Central memory CD8-positive, alpha-beta T cell (primary cell): ENCODE measurements around the gene MRPS34.

ENCODE experiments used
- ATAC-seq: fragments of 150-1000 bp; cut with Tn5 transposase; replicated peaks from 2 replicates; pipeline ENCODE4 v1.10.0; 2022; ENCODE audit warnings: mild to moderate bottlenecking, moderate FRiP score, moderate number of reproducible peaks; ENCODE audit not compliant: poor library complexity, severe bottlenecking; ENCODE audit errors: extremely low read depth
- DNase-seq, 2 donors: peaks; one replicate each; pipeline ENCODE4 v3.0.0; 2021; ENCODE audit warnings: low spot score in 2 of 2
- H3K27ac Mint-ChIP-seq: one replicate; pipeline ENCODE4 v1.8.0; 2022; ENCODE audit warnings: low read depth, mild to moderate bottlenecking, moderate library complexity, mixed read lengths
- H3K27me3 Mint-ChIP-seq: one replicate; pipeline ENCODE4 v1.8.0; 2022; ENCODE audit warnings: mixed read lengths
- H3K36me3 Mint-ChIP-seq: one replicate; pipeline ENCODE4 v1.8.0; 2022; ENCODE audit warnings: mild to moderate bottlenecking, moderate library complexity, mixed read lengths; ENCODE audit not compliant: insufficient read depth
- H3K4me1 Mint-ChIP-seq: one replicate; pipeline ENCODE4 v1.8.0; 2022; ENCODE audit warnings: mixed read lengths
- H3K4me3 Mint-ChIP-seq: one replicate; pipeline ENCODE4 v1.8.0; 2022; ENCODE audit warnings: mild to moderate bottlenecking, moderate library complexity, mixed read lengths
- H3K9me3 Mint-ChIP-seq: one replicate; pipeline ENCODE4 v1.8.0; 2022; ENCODE audit warnings: mixed read lengths

Gene MRPS34

GRCh38 chr16:1791943-1792812 lies 19.2 kb upstream of the MRPS34 start:
- Mint-ChIP-seq H3K9me3 (no peaks in the 10 kb centered on the region), H3K36me3 (peaks cover 3% of the 10 kb centered on the region), H3K27me3 (no peaks in the 10 kb centered on the region), H3K4me1 (peaks cover 5% of the 10 kb centered on the region), H3K4me3 (no peak overlapping the region), H3K27ac (no peak overlapping the region)
- DNase-seq (no peak), ATAC-seq (no peak)

- DNase-seq: no peak
- H3K4me1 Mint-ChIP-seq: peaks cover 5% of the 10 kb centered on the region
- no peaks in the 10 kb centered on the region for H3K27me3 Mint-ChIP-seq
- no peak overlapping the region for H3K4me3 Mint-ChIP-seq
- H3K27ac Mint-ChIP-seq: no peak overlapping the region
- H3K9me3 Mint-ChIP-seq: no peaks in the 10 kb centered on the region
- H3K36me3 Mint-ChIP-seq: peaks cover 6% of the 10 kb centered on the region
- ATAC-seq: no peak
Measured at GRCh38 chr16:1791256-1791942, 18.5 kb upstream of the MRPS34 start.

DNA sequence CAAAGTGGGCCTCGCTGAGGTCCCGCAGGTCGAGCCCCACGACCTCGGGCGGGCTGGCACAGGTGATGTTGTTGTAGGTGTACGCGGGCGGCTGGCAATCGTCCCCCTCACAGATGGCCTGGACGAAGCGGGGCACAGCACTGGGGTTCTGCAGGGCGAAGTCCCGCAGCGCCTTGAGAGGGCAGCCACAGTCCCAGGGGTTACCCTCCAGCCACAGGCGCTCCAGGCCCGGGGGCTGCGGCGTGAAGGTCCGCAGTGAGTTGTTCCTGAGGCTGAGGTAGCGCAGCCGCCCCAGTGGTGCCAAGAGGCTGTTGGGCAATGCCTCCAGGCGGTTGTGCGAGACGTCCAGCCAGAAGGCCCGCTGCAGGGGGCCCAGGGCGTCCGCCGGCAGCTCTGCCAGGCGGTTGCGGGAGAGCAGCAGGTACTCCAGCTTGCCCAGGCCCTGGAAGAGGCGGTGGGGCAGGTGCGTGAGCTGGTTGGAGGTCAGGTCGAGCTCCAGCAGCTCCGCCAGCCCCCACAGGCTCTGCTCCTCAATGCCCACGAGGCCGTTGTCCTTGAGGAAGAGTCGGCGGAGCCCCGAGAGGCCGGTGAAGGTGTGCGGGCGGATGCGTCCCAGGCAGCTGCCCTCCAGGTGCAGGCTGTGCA lies 17.8 kb upstream of the MRPS34 start:
- H3K27me3 Mint-ChIP-seq: no peaks in the 10 kb centered on the region
- H3K9me3 Mint-ChIP-seq: no peaks in the 10 kb centered on the region
- peak in 1 of 2 donors; percentile 8 for DNase-seq
- H3K27ac Mint-ChIP-seq: no peak overlapping the region
- peaks cover 6% of the 10 kb centered on the region for H3K36me3 Mint-ChIP-seq
- ATAC-seq: no peak
- no peak overlapping the region for H3K4me3 Mint-ChIP-seq
- peaks cover 5% of the 10 kb centered on the region for H3K4me1 Mint-ChIP-seq

- Mint-ChIP-seq H3K27ac (no peak overlapping the region), H3K9me3 (no peaks in the 10 kb centered on the region), H3K36me3 (peaks cover 6% of the 10 kb centered on the region), H3K4me1 (peaks cover 9% of the 10 kb centered on the region), H3K4me3 (no peak overlapping the region), H3K27me3 (no peaks in the 10 kb centered on the region)
- DNase-seq (no peak), ATAC-seq (no peak)
Measured at GRCh38 chr16:1790261-1790610, 17.3 kb upstream of the MRPS34 start.

GRCh38 chr16:1789643-1790045 lies 16.7 kb upstream of the MRPS34 start:
- H3K27ac Mint-ChIP-seq: no peak overlapping the region
- DNase-seq (no peak), ATAC-seq (no peak)
- H3K9me3 Mint-ChIP-seq: no peaks in the 10 kb centered on the region
- H3K27me3 Mint-ChIP-seq: no peaks in the 10 kb centered on the region
- H3K36me3 Mint-ChIP-seq: peaks cover 6% of the 10 kb centered on the region
- H3K4me1 Mint-ChIP-seq: peaks cover 13% of the 10 kb centered on the region
- no peak overlapping the region for H3K4me3 Mint-ChIP-seq

- Mint-ChIP-seq H3K4me3 (no peak overlapping the region), H3K4me1 (peaks cover 13% of the 10 kb centered on the region), H3K36me3 (peaks cover 7% of the 10 kb centered on the region), H3K27ac (peak overlapping the region; percentile 76), H3K27me3 (no peaks in the 10 kb centered on the region), H3K9me3 (no peaks in the 10 kb centered on the region)
- no peak for DNase-seq
- ATAC-seq: no peak
Measured at GRCh38 chr16:1788708-1789100, 15.8 kb upstream of the MRPS34 start.

DNA sequence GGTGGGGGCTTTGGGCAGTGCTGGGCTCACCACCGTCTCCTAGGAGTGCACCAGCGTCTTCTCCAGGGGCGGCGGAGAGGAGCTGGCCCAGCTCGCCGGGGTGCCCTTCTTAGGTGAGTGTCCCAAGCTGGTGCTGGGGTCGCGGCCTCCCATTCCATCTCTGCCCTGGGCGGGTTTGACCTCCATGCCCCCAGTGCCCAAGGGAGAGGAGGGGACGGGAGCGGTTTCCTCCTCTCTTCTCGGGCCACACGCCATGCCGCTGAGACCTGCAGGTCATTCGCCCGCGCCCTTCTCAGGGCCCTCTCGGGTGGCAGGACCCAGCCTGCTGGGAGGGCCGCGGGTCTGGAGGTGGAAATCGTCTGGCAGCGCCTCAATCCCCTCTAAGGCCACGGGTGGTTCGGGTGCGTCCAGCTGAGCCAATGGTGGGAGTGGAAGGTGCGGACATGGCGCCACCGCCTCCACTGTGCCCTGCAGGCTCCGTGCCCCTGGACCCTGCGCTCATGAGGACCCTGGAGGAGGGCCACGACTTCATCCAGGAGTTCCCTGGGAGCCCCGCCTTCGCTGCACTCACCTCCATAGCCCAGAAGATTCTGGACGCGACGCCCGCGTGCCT lies 15.3 kb upstream of the MRPS34 start:
- H3K27ac Mint-ChIP-seq: no peak overlapping the region
- H3K9me3 Mint-ChIP-seq: no peaks in the 10 kb centered on the region
- DNase-seq: no peak
- H3K27me3 Mint-ChIP-seq: no peaks in the 10 kb centered on the region
- H3K4me3 Mint-ChIP-seq: no peak overlapping the region
- H3K36me3 Mint-ChIP-seq: peaks cover 7% of the 10 kb centered on the region
- ATAC-seq: no peak
- peaks cover 16% of the 10 kb centered on the region for H3K4me1 Mint-ChIP-seq

DNA sequence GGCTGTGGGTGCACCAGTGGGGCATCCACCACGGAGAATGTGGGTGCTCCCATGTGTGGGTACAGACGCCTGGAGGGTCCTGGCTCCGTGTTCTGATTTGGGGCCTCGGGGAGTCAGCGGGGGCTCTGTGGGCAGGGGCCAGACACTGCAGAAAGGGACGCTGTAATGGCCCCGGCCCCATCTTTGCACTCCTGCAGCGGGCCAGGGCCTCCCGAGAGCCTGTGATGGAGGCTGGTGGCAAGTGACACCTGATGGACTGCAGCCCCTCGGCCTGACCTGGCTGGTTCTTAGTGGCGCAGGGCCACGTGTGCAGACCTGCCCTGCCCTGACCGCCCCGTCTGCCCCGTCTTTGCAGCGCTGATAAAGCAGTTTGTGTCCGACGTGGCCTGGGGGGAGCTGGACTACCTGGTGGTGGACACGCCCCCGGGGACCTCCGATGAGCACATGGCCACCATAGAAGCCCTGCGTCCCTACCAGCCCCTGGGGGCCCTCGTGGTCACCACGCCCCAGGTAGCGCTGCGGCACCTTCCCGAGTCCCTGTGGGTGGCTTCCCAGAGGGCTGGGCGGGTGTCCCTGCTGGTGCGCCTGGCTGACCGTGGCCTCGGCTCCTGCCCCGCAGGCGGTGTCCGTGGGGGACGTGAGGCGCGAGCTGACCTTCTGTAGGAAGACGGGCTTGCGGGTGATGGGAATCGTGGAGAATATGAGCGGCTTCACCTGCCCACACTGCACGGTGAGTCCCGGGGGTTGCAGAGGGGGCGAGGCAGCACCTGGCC lies 14.6 kb upstream of the MRPS34 start:
- H3K36me3 Mint-ChIP-seq: peaks cover 10% of the 10 kb centered on the region
- ATAC-seq (no peak), DNase-seq (no peak)
- no peak overlapping the region for H3K4me3 Mint-ChIP-seq
- no peak overlapping the region for H3K27ac Mint-ChIP-seq
- no peaks in the 10 kb centered on the region for H3K9me3 Mint-ChIP-seq
- peaks cover 18% of the 10 kb centered on the region for H3K4me1 Mint-ChIP-seq
- H3K27me3 Mint-ChIP-seq: no peaks in the 10 kb centered on the region

- Mint-ChIP-seq H3K9me3 (no peaks in the 10 kb centered on the region), H3K4me1 (peaks cover 19% of the 10 kb centered on the region), H3K4me3 (no peak overlapping the region), H3K36me3 (peaks cover 12% of the 10 kb centered on the region), H3K27ac (no peak overlapping the region), H3K27me3 (no peaks in the 10 kb centered on the region)
- DNase-seq (no peak), ATAC-seq (no peak)
Measured at GRCh38 chr16:1787056-1787321, 14.1 kb upstream of the MRPS34 start.

- Mint-ChIP-seq H3K4me3 (no peak overlapping the region), H3K9me3 (no peaks in the 10 kb centered on the region), H3K27me3 (no peaks in the 10 kb centered on the region), H3K36me3 (peaks cover 14% of the 10 kb centered on the region), H3K27ac (no peak overlapping the region), H3K4me1 (peaks cover 25% of the 10 kb centered on the region)
- ATAC-seq: no peak
- no peak for DNase-seq
Measured at GRCh38 chr16:1786242-1787055, 13.5 kb upstream of the MRPS34 start.

GRCh38 chr16:1785846-1786170 lies 12.9 kb upstream of the MRPS34 start:
- Mint-ChIP-seq H3K4me3 (no peak overlapping the region), H3K36me3 (peaks cover 14% of the 10 kb centered on the region), H3K4me1 (peaks cover 29% of the 10 kb centered on the region)

More at GRCh38 chr16:1785846-1786170, 12.9 kb upstream of the MRPS34 start:
- H3K9me3 Mint-ChIP-seq: no peaks in the 10 kb centered on the region
- DNase-seq (no peak), ATAC-seq (no peak)
- no peaks in the 10 kb centered on the region for H3K27me3 Mint-ChIP-seq
- no peak overlapping the region for H3K27ac Mint-ChIP-seq
